K562 (cell line): ENCODE data around the gene DCP2. TPM values are rescaled to one million over a fixed set of nuclear protein-coding genes. Genes with fewer than 3 reads are reported as not detected.

Experiments used
- ATAC-seq: fragments of 200-7000 bp; cut with Tn5 transposase; 3 replicates; pipeline ENCODE4 v1.9.1; 2020; ENCODE audit warnings: moderate library complexity
- BruUV-seq: library from RNA; stranded (reverse); fragments of 400-500 nt; replicated peaks from 2 replicates; lab custom pipeline; 2021; lab: Mats Ljungman, UMichigan
- CTCF ChIA-PET: fragments of 300-600 bp; formaldehyde crosslinking; extraction: SDS; loops from one replicate; lab custom pipeline; 2021; ENCODE audit warnings: low intra/inter-chr PET ratio; lab: Yijun Ruan, JAX
- POLR2A ChIA-PET: fragments of 300-600, 350-650 bp; sonication (Branson Sonifier 250); formaldehyde crosslinking; extraction: SDS; loops from one replicate; lab custom pipeline; 2021; ENCODE audit warnings: antibody characterized with exemption, inconsistent platforms; lab: Yijun Ruan, JAX
- DNase-seq, 4 experiments: peaks; one replicate each; pipeline versions ENCODE4 v3.0.0 to v3.0.0-alpha.2; 2011 to 2018; ENCODE audit warnings: low spot score in 3 of 4, mixed read lengths in 3 of 4; ENCODE audit errors: extremely low read depth in 1 of 4
- FAIRE-seq: peaks from 2 replicates; lab custom pipeline; 2011; peaks lifted over from hg19 to GRCh38; lab: Jason Lieb, UNC
- H2AFZ ChIP-seq: 2 replicates; pipeline ENCODE4 v1.6.0; 2011; ENCODE audit warnings: low read depth, low read length, control low read depth, inconsistent platforms
- H3K27ac ChIP-seq: fragments of 200-600 bp; 3 replicates; pipeline ENCODE4 v1.8.0; 2011; ENCODE audit warnings: low read depth, mild to moderate bottlenecking, control low read depth, inconsistent platforms, low read length, moderate library complexity, mixed read lengths; ENCODE audit errors: extremely low read depth
- H3K27me3 ChIP-seq, 2 experiments: fragments of 300-600 bp in 1 of 2; 2 replicates in 1 of 2; 3 replicates in 1 of 2; pipeline versions ENCODE4 v1.6.0 to v1.8.0; 2011; ENCODE audit warnings: inconsistent platforms in 2 of 2, low read length in 2 of 2, mild to moderate bottlenecking in 1 of 2, mixed read lengths in 1 of 2, moderate library complexity in 1 of 2; ENCODE audit not compliant: control insufficient read depth in 2 of 2, insufficient read depth in 2 of 2
- H3K36me3 ChIP-seq: fragments of 300-600 bp; 3 replicates; pipeline ENCODE4 v1.8.0; 2011; ENCODE audit warnings: mild to moderate bottlenecking, low read length, inconsistent platforms; ENCODE audit not compliant: control insufficient read depth, insufficient read depth
- H3K4me1 ChIP-seq, 2 experiments: fragments of 200-600 bp in 1 of 2; replicated peaks in 1 of 2; 2 replicates in 1 of 2; 3 replicates in 1 of 2; pipeline versions ENCODE4 v1.5.1 to v1.8.0; 2011; ENCODE audit warnings: inconsistent platforms in 2 of 2, low read length in 2 of 2, mild to moderate bottlenecking in 1 of 2, mixed read lengths in 1 of 2, moderate library complexity in 1 of 2; ENCODE audit not compliant: control insufficient read depth in 2 of 2, insufficient read depth in 2 of 2
- H3K4me2 ChIP-seq: 2 replicates; pipeline ENCODE4 v1.6.1; 2011; ENCODE audit warnings: low read length, control low read depth, inconsistent platforms, mixed read lengths; ENCODE audit not compliant: insufficient read depth
- H3K4me3 ChIP-seq: fragments of 200-600 bp; sonication (generic), shearing (Covaris generic); 2 replicates; pipeline ENCODE4 v1.5.1; 2016; ENCODE audit warnings: control low read depth, inconsistent platforms
- H3K79me2 ChIP-seq: fragments of 200-600 bp; 3 replicates; pipeline ENCODE4 v1.8.0; 2011; ENCODE audit warnings: low read length, inconsistent platforms; ENCODE audit not compliant: control insufficient read depth, insufficient read depth
- H3K9ac ChIP-seq, 2 experiments: 2 replicates each; pipeline versions ENCODE4 v1.6.0 to v1.6.1; 2011; ENCODE audit warnings: low read depth in 2 of 2, low read length in 2 of 2, control low read depth in 1 of 2, inconsistent platforms in 1 of 2, mild to moderate bottlenecking in 1 of 2, mixed read lengths in 1 of 2; ENCODE audit not compliant: insufficient read depth in 1 of 2
- H3K9me1 ChIP-seq: one replicate; pipeline ENCODE4 v1.6.0; 2011; ENCODE audit warnings: inconsistent platforms, mild to moderate bottlenecking, low read length, moderate library complexity; ENCODE audit not compliant: control insufficient read depth, insufficient read depth
- H3K9me3 ChIP-seq: replicated peaks from 2 replicates; pipeline ENCODE4 v1.5.1; 2011; ENCODE audit warnings: low read depth, low read length, inconsistent platforms; ENCODE audit not compliant: control insufficient read depth, insufficient read depth
- H4K20me1 ChIP-seq: replicated peaks from 2 replicates; pipeline ENCODE4 v1.6.1; 2011; ENCODE audit warnings: low read length, inconsistent platforms, mixed read lengths; ENCODE audit not compliant: control insufficient read depth, insufficient read depth
- CEBPG ChIP-seq, 3 experiments: fragments of 200-800 bp in 1 of 3; sonication (Bioruptor generic) in 1 of 3; sonication (generic) in 1 of 3; formaldehyde crosslinking in 1 of 3; IDR thresholded peaks in 2 of 3; conservative IDR thresholded peaks in 1 of 3; 2 replicates each; pipeline versions ENCODE4 v1.6.1 to v1.8.0; 2016 to 2022; ENCODE audit warnings: missing compliant biosample characterization in 2 of 3, missing genetic modification characterization in 2 of 3, mild to moderate bottlenecking in 1 of 3, missing genetic modification reagents in 1 of 3
- CTBP1 ChIP-seq: fragments of 450-650 bp; IDR thresholded peaks from 2 replicates; pipeline ENCODE4 v1.6.1; 2016; ENCODE audit warnings: borderline replicate concordance
- E2F1 ChIP-seq: sonication (generic); formaldehyde crosslinking; IDR thresholded peaks from 2 replicates; pipeline ENCODE4 v1.8.1; 2023; ENCODE audit warnings: mild to moderate bottlenecking, missing genetic modification reagents, moderate library complexity
- GATA2 ChIP-seq: sonication (generic); formaldehyde crosslinking; IDR thresholded peaks from 2 replicates; pipeline ENCODE4 v1.4.0; 2020; ENCODE audit warnings: mild to moderate bottlenecking, missing genetic modification reagents
- RFX1 ChIP-seq: fragments of 450-650 bp; IDR thresholded peaks from 2 replicates; pipeline ENCODE4 v1.6.1; 2016; ENCODE audit warnings: mild to moderate bottlenecking, moderate library complexity
- SMAD4 ChIP-seq: fragments of 250-450 bp; sonication (Bioruptor Pico); conservative IDR thresholded peaks from 2 replicates; pipeline ENCODE4 v1.8.0; 2021; ENCODE audit warnings: inconsistent platforms, mild to moderate bottlenecking, moderate library complexity
- SMARCB1 ChIP-seq: IDR thresholded peaks from 2 replicates; pipeline ENCODE4 v1.6.1; 2011; ENCODE audit warnings: improper control_type of control experiment, low read depth; ENCODE audit not compliant: insufficient read length
- SNRNP70 ChIP-seq: fragments of 200-400 bp; formaldehyde crosslinking; optimal IDR thresholded peaks from 2 replicates; pipeline ENCODE3; 2017; ENCODE audit warnings: low read depth, low read length
- SRSF7 ChIP-seq: fragments of 200-400 bp; formaldehyde crosslinking; optimal IDR thresholded peaks from 2 replicates; pipeline ENCODE3; 2017; ENCODE audit warnings: mild to moderate bottlenecking, low read depth, low read length
- TCF15 ChIP-seq: fragments of 250-450 bp; sonication (Bioruptor Pico); IDR thresholded peaks from 2 replicates; pipeline ENCODE4 v1.8.0; 2022; ENCODE audit warnings: moderate library complexity, mild to moderate bottlenecking, inconsistent platforms
- THRAP3 ChIP-seq: fragments of 450-650 bp; IDR thresholded peaks from 2 replicates; pipeline ENCODE4 v1.6.1; 2016; ENCODE audit warnings: mild to moderate bottlenecking, inconsistent platforms, borderline replicate concordance
- TOE1 ChIP-seq, 2 experiments: fragments of 450-650 bp in 1 of 2; sonication (generic) in 1 of 2; formaldehyde crosslinking in 1 of 2; IDR thresholded peaks; 2 replicates each; pipeline versions ENCODE4 v1.7.1 to v1.8.0; 2016 to 2022; ENCODE audit warnings: borderline replicate concordance in 2 of 2, mild to moderate bottlenecking in 2 of 2, antibody characterized with exemption in 1 of 2, inconsistent platforms in 1 of 2, low read depth in 1 of 2, missing genetic modification reagents in 1 of 2, moderate library complexity in 1 of 2
- ZBTB5 ChIP-seq: fragments of 450-650 bp; IDR thresholded peaks from 2 replicates; pipeline ENCODE4 v1.6.1; 2017; ENCODE audit warnings: antibody characterized with exemption
- ZNF398 ChIP-seq: fragments of 250-450 bp; sonication (Bioruptor Pico); IDR thresholded peaks from 2 replicates; pipeline ENCODE4 v1.8.0; 2021; ENCODE audit warnings: moderate library complexity, mild to moderate bottlenecking, inconsistent platforms
- WGBS: fragments of 100-300 bp; shearing (Covaris generic); methylation state at CpG from one replicate; pipeline ENCODE4 v1.1.6; 2016; ENCODE audit warnings: low coverage, mixed read lengths; ENCODE audit not compliant: insufficient coverage; ENCODE audit errors: missing lambda C conversion rate; 5-methylcytosine and 5-hydroxymethylcytosine counted together
- in situ Hi-C: fragments of 300-500 bp; cut with MboI; formaldehyde crosslinking; loops from 4 replicates; pipeline ENCODE4 v1.15.0; 2018; ENCODE audit warnings: inconsistent platforms, mixed read lengths
- intact Hi-C: fragments of 100-400 bp; cut with micrococcal nuclease; formaldehyde crosslinking; loops from 2 replicates; pipeline ENCODE4 v1.14.2; 2022
- polyA plus RNA-seq, 8 experiments: library from polyadenylated mRNA; depleted of rRNA in 4 of 8; stranded (reverse) in 5 of 8; unstranded in 3 of 8; fragments of >200 nt; fragmentation: Nextera tagmentation in 2 of 8; fragmentation: Illumina TruSeq in 1 of 8; extraction: Ambion mirVana in 2 of 8; extraction: Trizol in 1 of 8; gene quantifications; 2 replicates each; pipeline versions ENCODE4 v1.2.1 to v1.2.3, GENCODE V29; 2011 to 2014; ENCODE audit warnings: inconsistent platforms in 1 of 8, missing spikeins in 1 of 8
- total RNA-seq, 7 experiments: library from RNA; depleted of rRNA in 6 of 7; stranded (reverse); fragments of >200 nt in 6 of 7; fragmentation: Illumina TruSeq in 2 of 7; extraction: Trizol in 2 of 7; gene quantifications; 2 replicates each; pipeline versions ENCODE4 v1.2.1 to v1.2.3, GENCODE V29; 2011 to 2021; ENCODE audit warnings: low replicate concordance in 1 of 7

Gene DCP2
- total and polyA plus RNA-seq, 9 of the 15 experiments (the other 6 are each of a cell fraction or from before 2014, with no cell fraction given) = 25.9 to 109 (median 46.7) TPM

GRCh38 chr5:112986224-112986623, 9.6 kb downstream of the DCP2 start:
- intact Hi-C loops (no loop called here), in situ Hi-C loops (no loop called here)
- H3K27ac ChIP-seq = no peak overlapping the region
- DNase-seq = no peak
- H3K4me3 ChIP-seq = no peak overlapping the region
- 96% methylated on average over 4 of the region's 4 CpGs for WGBS
- no peaks in the 10 kb centered on the region for H3K27me3 ChIP-seq
- no peaks in the 10 kb centered on the region for H3K9me3 ChIP-seq
- no peak for TF ChIP-seq SRSF7
- TF ChIP-seq THRAP3 = no peak
- TF ChIP-seq RFX1 = no peak
- no peak for TF ChIP-seq TOE1 (IDR thresholded peaks at IDR 0.05; ENCODE audit: borderline replicate concordance)
- TF ChIP-seq TOE1 (CRISPR knock-in tag; IDR thresholded peaks at IDR 0.05; ENCODE audit: borderline replicate concordance, low read depth) = no peak
- no peak for TF ChIP-seq CTBP1
- no peak for TF ChIP-seq SMARCB1
- TF ChIP-seq TCF15 = no peak
- no peak for TF ChIP-seq E2F1 (CRISPR knock-in tag)
- no peak for TF ChIP-seq GATA2
- TF ChIP-seq SMAD4 = no peak
- TF ChIP-seq ZNF398 = no peak
- no peak for TF ChIP-seq CEBPG (CRISPR knock-in tag; IDR thresholded peaks at IDR 0.05)
- no peak for TF ChIP-seq CEBPG (tag; conservative IDR thresholded peaks at IDR 0.05 in 1 of 2, IDR thresholded peaks at IDR 0.05 in 1 of 2)
- no peak for TF ChIP-seq SNRNP70
- TF ChIP-seq ZBTB5 = no peak
- FAIRE-seq = no peak
- POLR2A ChIA-PET = interaction anchor here (0.6 to 2.3 kb wide), 2 partner anchors 9 to 10 kb away, joined by 4 to 15 read pairs; partner anchors contain the start of gene DCP2
- peaks cover 78% of the 10 kb centered on the region for H3K36me3 ChIP-seq
- peaks cover 96% of the 10 kb centered on the region for H3K79me2 ChIP-seq
- H3K4me2 ChIP-seq = no peak overlapping the region
- H2AFZ ChIP-seq = no peak overlapping the region
- H3K9me1 ChIP-seq = no peaks in the 10 kb centered on the region
- H3K9ac ChIP-seq = no peak overlapping the region
- peaks cover 0 to 1% of the 10 kb centered on the region in 2 experiments; a peak in 2 of 5 replicates for H3K4me1 ChIP-seq
- BruUV-seq = no TSS peak
- CTCF ChIA-PET = no interaction called here
- ATAC-seq = no peak
- H4K20me1 ChIP-seq = peaks cover 4% of the 10 kb centered on the region
